ENCODE results near the gene CARD19.

The CARD19 gene

DNA sequence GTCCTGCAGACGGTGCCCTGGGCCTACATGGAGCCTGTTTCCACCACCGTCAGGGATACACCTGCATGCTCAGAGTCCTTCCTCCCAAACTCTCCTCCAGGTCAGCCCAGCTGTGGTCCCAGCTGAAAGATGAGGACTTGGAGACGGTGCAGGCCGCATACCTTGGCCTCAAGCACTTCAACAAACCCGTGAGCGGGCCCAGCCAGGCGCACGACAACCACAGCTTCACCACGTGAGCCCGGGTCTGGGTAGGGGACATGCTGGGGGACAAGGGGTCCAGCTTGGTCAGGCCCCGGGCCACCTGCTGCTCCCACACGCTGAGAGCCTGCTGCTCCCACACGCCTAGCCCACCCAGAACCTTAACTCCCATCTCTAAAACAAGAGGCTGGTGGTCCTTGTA, 16.6 kb upstream of the CARD19 start:
- H3K4me1 ChIP-seq (ENCODE audit: control insufficient read depth, insufficient read depth, low read length, poor library complexity, severe bottlenecking) = peaks cover 21% of the 10 kb centered on the region
- H3K36me3 ChIP-seq (ENCODE audit: control insufficient read depth, insufficient read depth, low read length) = peaks cover 55% of the 10 kb centered on the region
- no peaks in the 10 kb centered on the region for H3K9me3 ChIP-seq (ENCODE audit: control insufficient read depth, low read length)
- no peak for DNase-seq
- H3K4me3 ChIP-seq (ENCODE audit: insufficient read depth, low read depth, low read length, poor library complexity, severe bottlenecking) = no peak overlapping the region
- no peaks in the 10 kb centered on the region for H3K27me3 ChIP-seq (replicated peaks; ENCODE audit: control insufficient read depth, insufficient read depth, low read length, poor library complexity, severe bottlenecking)
- H3K27ac ChIP-seq (ENCODE audit: insufficient read depth, low read length, poor library complexity, severe bottlenecking) = no peak overlapping the region

DNA sequence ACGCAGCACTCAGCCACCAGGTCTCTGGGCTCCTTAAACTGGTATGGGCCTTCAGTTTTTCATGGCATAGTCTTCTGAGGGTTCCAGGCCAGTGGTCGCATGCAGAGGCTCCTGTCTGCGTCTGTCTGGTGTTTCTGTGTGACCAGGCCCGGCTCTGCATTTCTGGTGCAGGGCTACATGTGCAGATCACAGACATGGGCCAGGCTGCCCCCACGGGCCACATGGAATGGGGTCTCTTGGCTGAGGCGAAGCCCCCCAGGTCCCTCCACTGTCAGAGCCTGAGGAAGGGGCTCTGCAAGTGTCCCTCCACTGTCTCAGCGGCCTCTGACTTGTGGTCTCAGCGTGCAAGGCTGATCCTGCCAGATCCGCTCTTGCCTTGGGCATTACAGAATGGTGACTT, 15.6 kb upstream of the CARD19 start:
- H3K27me3 ChIP-seq (replicated peaks; ENCODE audit: control insufficient read depth, insufficient read depth, low read length, poor library complexity, severe bottlenecking) = no peaks in the 10 kb centered on the region
- H3K4me1 ChIP-seq (ENCODE audit: control insufficient read depth, insufficient read depth, low read length, poor library complexity, severe bottlenecking) = peaks cover 21% of the 10 kb centered on the region
- no peaks in the 10 kb centered on the region for H3K9me3 ChIP-seq (ENCODE audit: control insufficient read depth, low read length)
- peaks cover 66% of the 10 kb centered on the region for H3K36me3 ChIP-seq (ENCODE audit: control insufficient read depth, insufficient read depth, low read length)
- DNase-seq = no peak
- no peak overlapping the region for H3K27ac ChIP-seq (ENCODE audit: insufficient read depth, low read length, poor library complexity, severe bottlenecking)
- no peak overlapping the region for H3K4me3 ChIP-seq (ENCODE audit: insufficient read depth, low read depth, low read length, poor library complexity, severe bottlenecking)

DNA sequence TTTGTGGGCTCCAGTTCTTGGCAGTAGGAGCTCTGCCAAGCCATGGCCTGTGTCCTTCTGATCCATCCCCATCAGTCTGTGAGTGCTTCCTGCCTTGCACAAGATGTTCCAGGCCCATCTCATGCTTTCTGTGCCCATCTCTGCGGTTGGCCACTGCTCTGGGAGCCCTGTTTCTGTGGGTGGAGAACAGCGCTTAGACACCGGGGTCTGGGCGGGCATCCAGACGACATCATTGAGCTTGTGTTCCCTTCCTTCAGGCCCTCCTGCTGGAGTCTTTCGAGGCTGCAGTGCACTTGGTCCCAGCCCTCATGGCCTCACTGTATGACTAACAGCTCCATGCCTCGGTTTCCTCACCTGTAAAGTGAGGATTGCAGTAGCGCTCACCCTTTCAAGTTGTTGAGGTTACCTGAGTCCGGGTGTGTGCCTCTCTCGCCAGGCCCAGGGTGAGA, 14.9 kb upstream of the CARD19 start:
- H3K36me3 ChIP-seq (ENCODE audit: control insufficient read depth, insufficient read depth, low read length) = peaks cover 67% of the 10 kb centered on the region

DNA sequence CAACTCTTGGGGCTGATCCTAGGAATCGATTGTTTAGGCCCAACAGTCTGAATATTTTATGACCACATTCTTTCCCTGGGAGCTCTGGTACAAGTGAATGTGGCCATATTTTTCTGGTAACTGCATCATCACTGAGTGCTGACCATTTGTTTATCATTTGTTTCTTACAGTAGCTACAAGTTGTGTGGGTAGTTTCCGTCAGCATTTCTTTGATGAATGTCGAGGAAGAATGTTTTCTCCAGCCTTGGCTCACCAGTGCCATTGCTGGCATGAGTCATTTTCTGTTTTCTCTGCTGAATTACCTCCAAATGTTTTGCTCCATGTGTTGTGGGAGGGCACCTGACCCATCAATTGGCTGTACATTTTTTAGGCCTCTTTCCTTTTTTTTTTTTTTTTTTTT, 14.1 kb upstream of the CARD19 start:
- no peak for DNase-seq
- Histone ChIP-seq H3K27me3 (replicated peaks; ENCODE audit: control insufficient read depth, insufficient read depth, low read length, poor library complexity, severe bottlenecking) (no peaks in the 10 kb centered on the region), H3K36me3 (ENCODE audit: control insufficient read depth, insufficient read depth, low read length) (peaks cover 70% of the 10 kb centered on the region), H3K27ac (ENCODE audit: insufficient read depth, low read length, poor library complexity, severe bottlenecking) (no peak overlapping the region), H3K9me3 (ENCODE audit: control insufficient read depth, low read length) (no peaks in the 10 kb centered on the region), H3K4me1 (ENCODE audit: control insufficient read depth, insufficient read depth, low read length, poor library complexity, severe bottlenecking) (peaks cover 19% of the 10 kb centered on the region), H3K4me3 (ENCODE audit: insufficient read depth, low read depth, low read length, poor library complexity, severe bottlenecking) (no peak overlapping the region)

More for the DNA sequence above, 14.9 kb upstream of the CARD19 start:
- Histone ChIP-seq H3K27ac (ENCODE audit: insufficient read depth, low read length, poor library complexity, severe bottlenecking) (no peak overlapping the region), H3K4me1 (ENCODE audit: control insufficient read depth, insufficient read depth, low read length, poor library complexity, severe bottlenecking) (peaks cover 21% of the 10 kb centered on the region), H3K27me3 (replicated peaks; ENCODE audit: control insufficient read depth, insufficient read depth, low read length, poor library complexity, severe bottlenecking) (no peaks in the 10 kb centered on the region), H3K9me3 (ENCODE audit: control insufficient read depth, low read length) (no peaks in the 10 kb centered on the region), H3K4me3 (ENCODE audit: insufficient read depth, low read depth, low read length, poor library complexity, severe bottlenecking) (no peak overlapping the region)
- no peak for DNase-seq

DNA sequence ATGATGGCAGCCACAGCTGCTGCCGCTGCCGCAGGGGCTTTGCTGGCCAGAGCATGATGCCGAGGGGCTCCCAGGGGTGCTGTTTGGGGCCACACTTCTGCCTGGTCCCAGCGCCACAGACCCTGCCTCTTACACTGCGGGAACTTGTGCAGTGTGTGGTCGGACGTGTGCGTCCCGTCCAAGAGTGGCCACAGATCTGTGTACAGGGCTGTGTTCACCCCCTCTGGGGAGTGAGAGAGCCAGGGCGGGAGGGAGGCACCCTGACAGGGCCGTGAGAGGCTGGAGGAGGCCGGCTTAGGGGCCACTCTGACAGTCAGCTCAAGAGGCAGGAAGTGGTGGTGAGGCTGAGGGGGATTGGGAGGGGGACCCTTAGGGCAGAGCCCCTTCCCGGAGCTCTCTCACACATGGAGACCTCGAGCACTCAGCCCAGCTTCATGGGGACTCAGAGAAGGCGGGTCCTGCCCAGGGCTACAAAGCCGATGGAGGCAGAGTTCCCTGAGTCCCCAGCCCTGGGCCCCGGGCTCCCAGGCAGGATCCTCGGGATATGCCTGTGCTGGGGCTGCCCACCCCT, 13.1 kb upstream of the CARD19 start:
- no peak for DNase-seq
- Histone ChIP-seq H3K4me3 (ENCODE audit: insufficient read depth, low read depth, low read length, poor library complexity, severe bottlenecking) (no peak overlapping the region), H3K4me1 (ENCODE audit: control insufficient read depth, insufficient read depth, low read length, poor library complexity, severe bottlenecking) (peaks cover 19% of the 10 kb centered on the region), H3K9me3 (ENCODE audit: control insufficient read depth, low read length) (no peaks in the 10 kb centered on the region), H3K36me3 (ENCODE audit: control insufficient read depth, insufficient read depth, low read length) (peaks cover 69% of the 10 kb centered on the region), H3K27me3 (replicated peaks; ENCODE audit: control insufficient read depth, insufficient read depth, low read length, poor library complexity, severe bottlenecking) (no peaks in the 10 kb centered on the region), H3K27ac (ENCODE audit: insufficient read depth, low read length, poor library complexity, severe bottlenecking) (peak overlapping the region; percentile 57)

DNA sequence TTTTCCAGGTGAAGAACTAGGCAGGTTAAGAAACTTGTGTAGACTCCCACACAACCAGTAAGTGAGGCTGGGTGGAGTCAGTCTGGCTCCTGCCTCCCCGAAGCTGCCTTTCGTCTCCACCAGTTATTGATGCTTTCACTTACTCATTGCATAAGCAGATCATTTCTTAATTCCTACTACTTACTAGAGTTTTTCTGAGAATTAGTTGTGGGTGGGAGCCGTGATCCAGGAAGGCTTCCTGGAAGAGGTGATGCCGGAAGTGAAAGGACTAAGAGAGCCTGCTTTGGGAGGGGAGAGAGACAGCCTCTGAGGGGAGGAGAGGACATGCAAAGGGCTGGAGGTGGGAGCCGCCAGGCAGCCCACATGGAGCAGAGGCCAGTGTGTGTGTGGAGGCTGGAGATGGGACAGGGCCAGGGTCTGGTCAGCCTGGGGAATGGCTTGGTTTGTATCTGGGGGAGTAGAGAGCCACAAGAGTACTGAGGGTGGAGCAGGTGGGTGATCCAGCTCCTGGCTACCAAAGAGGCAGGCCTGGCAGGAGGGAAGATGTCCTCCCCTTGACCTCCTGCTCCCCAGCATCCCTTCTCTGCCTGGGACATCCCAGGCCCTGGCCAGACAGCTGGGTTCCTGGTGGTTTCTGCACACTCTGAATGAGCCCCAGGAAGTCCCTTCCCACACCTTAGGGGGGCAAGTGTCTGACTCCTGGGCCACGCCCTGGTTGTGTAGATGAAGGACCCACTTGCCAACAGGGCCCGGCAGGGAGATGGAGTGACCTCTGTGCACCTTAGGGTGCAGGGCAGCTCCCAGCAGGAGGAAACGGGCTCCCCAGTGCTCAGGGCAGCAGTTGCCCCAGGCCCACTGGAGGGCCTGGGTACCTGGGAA, 12.2 kb upstream of the CARD19 start:
- H3K4me3 ChIP-seq (ENCODE audit: insufficient read depth, low read depth, low read length, poor library complexity, severe bottlenecking) = no peak overlapping the region
- peak overlapping the region; percentile 57 for H3K27ac ChIP-seq (ENCODE audit: insufficient read depth, low read length, poor library complexity, severe bottlenecking)
- peaks cover 66% of the 10 kb centered on the region for H3K36me3 ChIP-seq (ENCODE audit: control insufficient read depth, insufficient read depth, low read length)
- H3K27me3 ChIP-seq (replicated peaks; ENCODE audit: control insufficient read depth, insufficient read depth, low read length, poor library complexity, severe bottlenecking) = no peaks in the 10 kb centered on the region
- peaks cover 19% of the 10 kb centered on the region for H3K4me1 ChIP-seq (ENCODE audit: control insufficient read depth, insufficient read depth, low read length, poor library complexity, severe bottlenecking)
- H3K9me3 ChIP-seq (ENCODE audit: control insufficient read depth, low read length) = no peaks in the 10 kb centered on the region
- DNase-seq = no peak

DNA sequence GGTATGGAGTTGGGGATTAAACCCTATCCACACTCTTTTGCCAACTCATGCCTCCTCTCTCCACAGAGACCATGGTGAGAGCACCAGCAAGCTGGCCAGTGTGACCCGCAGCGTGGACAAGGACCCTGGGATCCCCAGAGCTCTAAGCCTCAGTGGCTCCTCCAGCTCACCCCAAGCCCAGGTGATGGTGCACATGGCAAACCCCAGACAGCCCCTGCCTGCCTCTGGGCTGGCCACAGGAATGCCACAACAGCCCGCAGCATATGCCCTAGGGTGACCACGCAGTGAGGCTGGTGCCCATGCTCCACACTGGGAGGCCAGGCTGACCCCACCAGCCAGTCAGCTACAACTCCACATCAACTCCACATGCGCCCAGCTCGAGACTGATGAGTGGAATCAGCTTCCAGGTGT, 11.5 kb upstream of the CARD19 start:
- no peak overlapping the region for H3K4me3 ChIP-seq (ENCODE audit: insufficient read depth, low read depth, low read length, poor library complexity, severe bottlenecking)
- no peaks in the 10 kb centered on the region for H3K27me3 ChIP-seq (replicated peaks; ENCODE audit: control insufficient read depth, insufficient read depth, low read length, poor library complexity, severe bottlenecking)
- H3K36me3 ChIP-seq (ENCODE audit: control insufficient read depth, insufficient read depth, low read length) = peaks cover 60% of the 10 kb centered on the region
- DNase-seq = no peak
- no peaks in the 10 kb centered on the region for H3K9me3 ChIP-seq (ENCODE audit: control insufficient read depth, low read length)
- H3K27ac ChIP-seq (ENCODE audit: insufficient read depth, low read length, poor library complexity, severe bottlenecking) = peak overlapping the region; percentile 23
- H3K4me1 ChIP-seq (ENCODE audit: control insufficient read depth, insufficient read depth, low read length, poor library complexity, severe bottlenecking) = peaks cover 19% of the 10 kb centered on the region

DNA sequence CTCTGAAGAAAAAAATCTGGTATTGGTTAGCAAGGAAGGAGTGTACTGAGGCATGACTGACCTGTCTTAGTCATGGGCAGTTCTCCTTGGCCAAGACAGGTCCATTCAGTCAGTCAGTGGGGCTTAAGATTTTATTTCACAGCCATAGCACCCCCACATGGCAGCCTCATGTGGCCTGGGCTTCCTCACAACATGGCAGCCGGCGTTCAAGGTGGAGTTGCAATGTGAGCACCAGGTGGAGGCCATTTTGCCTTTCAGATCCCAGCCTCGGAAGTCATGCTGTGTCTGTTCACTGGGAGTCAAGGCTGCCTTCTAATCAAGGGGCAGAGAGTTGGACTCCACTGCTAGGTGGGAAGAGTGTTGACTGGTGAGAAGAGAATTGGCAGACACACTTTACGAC, 10.3 kb upstream of the CARD19 start:
- peaks cover 48% of the 10 kb centered on the region for H3K36me3 ChIP-seq (ENCODE audit: control insufficient read depth, insufficient read depth, low read length)
- no peak for DNase-seq
- no peaks in the 10 kb centered on the region for H3K9me3 ChIP-seq (ENCODE audit: control insufficient read depth, low read length)
- peaks cover 19% of the 10 kb centered on the region for H3K4me1 ChIP-seq (ENCODE audit: control insufficient read depth, insufficient read depth, low read length, poor library complexity, severe bottlenecking)
- no peak overlapping the region for H3K4me3 ChIP-seq (ENCODE audit: insufficient read depth, low read depth, low read length, poor library complexity, severe bottlenecking)
- no peak overlapping the region for H3K27ac ChIP-seq (ENCODE audit: insufficient read depth, low read length, poor library complexity, severe bottlenecking)
- no peaks in the 10 kb centered on the region for H3K27me3 ChIP-seq (replicated peaks; ENCODE audit: control insufficient read depth, insufficient read depth, low read length, poor library complexity, severe bottlenecking)

DNA sequence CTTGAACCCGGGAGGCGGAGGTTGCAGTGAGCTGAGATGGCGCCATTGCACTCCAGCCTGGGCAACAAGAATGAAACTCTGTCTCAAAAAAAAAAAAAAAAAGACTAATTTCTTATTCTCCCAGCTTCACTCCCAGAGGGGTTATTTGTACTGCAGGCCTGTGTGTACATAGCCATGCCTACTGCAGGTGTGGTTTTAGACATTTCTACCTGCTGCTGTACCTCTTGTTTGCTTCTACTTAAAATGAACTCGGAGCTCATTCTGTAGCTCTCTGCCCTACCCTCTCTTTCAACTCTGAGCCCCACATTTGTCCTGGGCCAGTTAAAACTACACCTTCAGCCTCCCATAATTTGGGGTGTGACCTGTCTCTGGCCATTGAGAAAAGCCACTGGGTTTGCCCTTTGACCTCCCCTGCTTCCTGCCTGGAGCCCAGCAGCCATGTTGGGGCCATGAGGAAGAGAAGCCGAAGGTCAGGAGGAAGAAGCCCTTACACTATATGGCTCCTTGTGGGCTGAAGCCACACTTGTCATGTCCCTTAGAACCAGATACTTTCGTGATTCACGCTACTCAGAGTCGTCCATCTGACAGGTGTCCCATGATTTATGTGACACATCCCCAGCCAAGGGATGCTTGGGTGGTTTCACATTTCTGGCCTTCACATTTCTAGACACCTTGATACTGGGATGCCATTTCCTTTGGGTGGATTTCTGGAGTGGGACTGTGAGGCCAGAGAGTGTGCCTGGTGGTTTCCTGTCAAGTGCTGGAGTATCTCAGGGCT, 9.4 kb upstream of the CARD19 start:
- no peak overlapping the region for H3K27ac ChIP-seq (ENCODE audit: insufficient read depth, low read length, poor library complexity, severe bottlenecking)
- DNase-seq = no peak
- H3K4me3 ChIP-seq (ENCODE audit: insufficient read depth, low read depth, low read length, poor library complexity, severe bottlenecking) = no peak overlapping the region
- H3K36me3 ChIP-seq (ENCODE audit: control insufficient read depth, insufficient read depth, low read length) = peaks cover 39% of the 10 kb centered on the region
- no peaks in the 10 kb centered on the region for H3K27me3 ChIP-seq (replicated peaks; ENCODE audit: control insufficient read depth, insufficient read depth, low read length, poor library complexity, severe bottlenecking)
- H3K9me3 ChIP-seq (ENCODE audit: control insufficient read depth, low read length) = no peaks in the 10 kb centered on the region
- H3K4me1 ChIP-seq (ENCODE audit: control insufficient read depth, insufficient read depth, low read length, poor library complexity, severe bottlenecking) = peaks cover 21% of the 10 kb centered on the region

Measured in effector memory CD4-positive, alpha-beta T cell (primary cell).